ENCODE measurements around the gene PPHLN1.

PPHLN1 gene

GRCh38 chr12:42410340-42410739, 84.4 kb downstream of the PPHLN1 start:
- no peaks in the 10 kb centered on the region for H4K20me1 ChIP-seq (ENCODE audit: insufficient read depth, low read length)
- H3K4me3 ChIP-seq (ENCODE audit: low read depth in 1 of 2, low read length in 2 of 2): no peak overlapping the region
- no peak overlapping the region for H3K9ac ChIP-seq (ENCODE audit: low read depth, low read length)
- no peaks in the 10 kb centered on the region for H3K79me2 ChIP-seq (ENCODE audit: insufficient read depth, low read length)
- TF ChIP-seq CTCF (IDR thresholded peaks at IDR 0.05; ENCODE audit: borderline replicate concordance, extremely low read depth, low read length, poor library complexity, severe bottlenecking) (no peak), EZH2 (IDR thresholded peaks at IDR 0.05; ENCODE audit: borderline replicate concordance, low read depth, low read length, severe bottlenecking) (no peak)
- H3K27me3 ChIP-seq (ENCODE audit: insufficient read depth, low read length, poor library complexity): no peaks in the 10 kb centered on the region
- H3K4me2 ChIP-seq (ENCODE audit: insufficient read depth, low read length): no peak overlapping the region
- H2AFZ ChIP-seq (ENCODE audit: low read depth, low read length): no peak overlapping the region
- no peak for DNase-seq
- H3K27ac ChIP-seq (ENCODE audit: low read length): no peak overlapping the region
- peaks cover 11% of the 10 kb centered on the region; the same call in 1 of the 2 replicates for H3K36me3 ChIP-seq (ENCODE audit: insufficient read depth, low read length)
- no peaks in the 10 kb centered on the region for H3K4me1 ChIP-seq (ENCODE audit: insufficient read depth, low read length)
- H3K9me3 ChIP-seq (ENCODE audit: insufficient read depth, low read length, severe bottlenecking): no peaks in the 10 kb centered on the region
- ATAC-seq (ENCODE audit: insufficient read depth, low read depth): no peak

DNA sequence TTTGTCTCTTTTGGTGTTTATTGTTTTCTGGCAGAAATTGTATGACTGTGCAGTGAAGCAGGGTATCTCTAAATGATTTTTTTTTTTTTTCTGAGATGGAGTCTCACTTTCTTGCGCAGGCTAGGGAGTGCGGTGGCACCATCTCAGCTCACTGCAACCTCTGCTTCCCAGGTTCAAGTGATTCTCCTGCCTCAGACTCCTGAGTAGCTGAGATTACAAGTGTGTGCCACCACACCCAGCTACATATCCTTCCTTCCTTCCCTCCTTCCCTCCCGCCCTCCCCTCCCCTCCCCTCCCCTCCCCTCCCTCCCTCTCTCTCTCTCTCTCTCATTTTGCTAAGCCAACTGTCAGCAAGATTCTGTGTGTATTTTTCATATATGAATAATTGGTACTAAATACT, 94.4 kb downstream of the PPHLN1 start:
- Histone ChIP-seq H3K9me3 (ENCODE audit: insufficient read depth, low read length, severe bottlenecking) (no peaks in the 10 kb centered on the region), H3K4me2 (ENCODE audit: insufficient read depth, low read length) (no peak overlapping the region), H3K27ac (ENCODE audit: low read length) (no peak overlapping the region), H3K4me1 (ENCODE audit: insufficient read depth, low read length) (no peaks in the 10 kb centered on the region), H2AFZ (ENCODE audit: low read depth, low read length) (no peak overlapping the region), H3K27me3 (ENCODE audit: insufficient read depth, low read length, poor library complexity) (no peaks in the 10 kb centered on the region), H4K20me1 (ENCODE audit: insufficient read depth, low read length) (no peaks in the 10 kb centered on the region; the same call in 1 of the 2 replicates), H3K79me2 (ENCODE audit: insufficient read depth, low read length) (no peaks in the 10 kb centered on the region), H3K9ac (ENCODE audit: low read depth, low read length) (no peak overlapping the region), H3K4me3 (ENCODE audit: low read depth in 1 of 2, low read length in 2 of 2) (no peak overlapping the region), H3K36me3 (ENCODE audit: insufficient read depth, low read length) (no peaks in the 10 kb centered on the region)
- no peak for ATAC-seq (ENCODE audit: insufficient read depth, low read depth)
- DNase-seq: no peak
- TF ChIP-seq CTCF (IDR thresholded peaks at IDR 0.05; ENCODE audit: borderline replicate concordance, extremely low read depth, low read length, poor library complexity, severe bottlenecking) (no peak), EZH2 (IDR thresholded peaks at IDR 0.05; ENCODE audit: borderline replicate concordance, low read depth, low read length, severe bottlenecking) (no peak)

DNA sequence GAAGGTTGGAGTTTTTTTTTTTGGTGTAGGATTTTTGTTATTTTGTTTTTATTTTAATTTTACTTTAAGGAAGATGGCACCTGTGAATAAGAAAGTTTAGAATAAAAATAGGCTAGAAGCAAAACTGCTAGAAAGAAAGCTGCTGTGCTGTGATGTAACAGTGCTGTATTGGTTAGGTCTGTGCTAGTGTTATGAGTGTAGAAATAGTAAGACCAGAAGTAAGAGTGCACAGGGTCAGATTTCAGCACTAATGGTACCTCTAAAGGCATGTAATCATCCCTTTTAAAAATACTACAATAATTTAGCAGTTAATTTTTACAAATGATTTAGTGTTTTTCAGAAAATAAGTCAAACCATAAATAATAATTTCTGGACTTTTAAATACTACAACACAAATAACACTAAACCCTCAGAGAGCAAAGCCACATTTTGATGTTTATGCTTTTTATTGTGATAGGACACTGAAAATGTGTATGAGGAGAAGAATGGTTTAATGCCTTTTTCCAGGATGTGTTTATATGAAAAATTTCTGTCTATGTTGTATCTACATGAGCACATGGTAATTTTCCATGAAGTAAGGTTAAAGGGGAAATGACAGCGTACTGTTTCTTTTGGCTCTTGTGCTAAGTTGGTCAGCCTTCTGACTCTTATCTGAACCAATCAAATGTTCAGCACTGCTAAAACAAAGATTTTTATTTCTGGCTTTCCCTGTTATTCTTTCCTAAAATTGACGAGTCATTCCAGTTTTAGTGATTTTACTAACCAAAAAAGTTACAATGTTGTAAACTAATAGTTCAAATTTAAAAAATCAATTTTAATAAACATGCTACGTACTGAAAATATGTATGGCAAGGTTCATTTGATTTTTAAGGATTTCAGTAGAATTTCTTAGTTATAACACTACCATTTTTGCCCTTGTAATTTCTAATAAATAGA, 96.1 kb downstream of the PPHLN1 start:
- H3K27me3 ChIP-seq (ENCODE audit: insufficient read depth, low read length, poor library complexity): no peaks in the 10 kb centered on the region
- H3K36me3 ChIP-seq (ENCODE audit: insufficient read depth, low read length): no peaks in the 10 kb centered on the region
- ATAC-seq (ENCODE audit: insufficient read depth, low read depth) (no peak), DNase-seq (no peak)
- H3K9ac ChIP-seq (ENCODE audit: low read depth, low read length): no peak overlapping the region
- no peaks in the 10 kb centered on the region for H3K4me1 ChIP-seq (ENCODE audit: insufficient read depth, low read length)
- TF ChIP-seq EZH2 (IDR thresholded peaks at IDR 0.05; ENCODE audit: borderline replicate concordance, low read depth, low read length, severe bottlenecking): no peak
- no peak for TF ChIP-seq CTCF (IDR thresholded peaks at IDR 0.05; ENCODE audit: borderline replicate concordance, extremely low read depth, low read length, poor library complexity, severe bottlenecking)
- H3K9me3 ChIP-seq (ENCODE audit: insufficient read depth, low read length, severe bottlenecking): no peaks in the 10 kb centered on the region
- H3K4me2 ChIP-seq (ENCODE audit: insufficient read depth, low read length): no peak overlapping the region
- H2AFZ ChIP-seq (ENCODE audit: low read depth, low read length): no peak overlapping the region
- no peak overlapping the region for H3K4me3 ChIP-seq (ENCODE audit: low read depth in 1 of 2, low read length in 2 of 2)
- H3K27ac ChIP-seq (ENCODE audit: low read length): no peak overlapping the region
- no peaks in the 10 kb centered on the region; the same call in 1 of the 2 replicates for H4K20me1 ChIP-seq (ENCODE audit: insufficient read depth, low read length)
- H3K79me2 ChIP-seq (ENCODE audit: insufficient read depth, low read length): no peaks in the 10 kb centered on the region

Data from DND-41 (cell line).